MM.1S (cell line): ENCODE data around the gene LRRC8B.
"Not testable (repeated sequence)": the region's sequence is repeated elsewhere in the genome, so short reads cannot be mapped to it uniquely, and the experiment has no call there.

Experiments used
- DNase-seq: peaks from one replicate; pipeline ENCODE4 v3.0.0-alpha.2; 2015
- H2AFZ ChIP-seq: fragments of 300-600 bp; sonication (generic); 2 replicates; pipeline ENCODE4 v1.6.0; 2016; ENCODE audit warnings: antibody characterized with exemption, low read length
- H3F3A ChIP-seq: fragments of 300-600 bp; sonication (generic); 2 replicates; pipeline ENCODE4 v1.6.1; 2016; ENCODE audit warnings: mild to moderate bottlenecking, antibody characterized with exemption, low read length, moderate library complexity, mixed read lengths; ENCODE audit not compliant: insufficient read depth
- H3K27ac ChIP-seq: fragments of 300-600 bp; sonication (generic); 2 replicates; pipeline ENCODE4 v1.5.1; 2016; ENCODE audit warnings: mild to moderate bottlenecking, low read length
- H3K27me3 ChIP-seq: fragments of 300-600 bp; sonication (generic); replicated peaks from 2 replicates; pipeline ENCODE4 v1.6.0; 2016; ENCODE audit warnings: low read length; ENCODE audit not compliant: insufficient read depth
- H3K36me3 ChIP-seq: fragments of 300-600 bp; sonication (generic); replicated peaks from 2 replicates; pipeline ENCODE4 v1.6.1; 2016; ENCODE audit warnings: mild to moderate bottlenecking, low read length, mixed read lengths; ENCODE audit not compliant: insufficient read depth
- H3K4me1 ChIP-seq: fragments of 300-600 bp; sonication (generic); 2 replicates; pipeline ENCODE4 v1.6.1; 2016; ENCODE audit warnings: low read length, mixed read lengths
- H3K4me2 ChIP-seq: fragments of 300-600 bp; sonication (generic); 2 replicates; pipeline ENCODE4 v1.6.0; 2016; ENCODE audit warnings: low read depth, low read length
- H3K4me3 ChIP-seq: fragments of 300-600 bp; sonication (generic); 2 replicates; pipeline ENCODE4 v1.5.1; 2016; ENCODE audit warnings: low read length, mixed read lengths
- H3K79me2 ChIP-seq: fragments of 300-600 bp; sonication (generic); 2 replicates; pipeline ENCODE4 v1.6.1; 2016; ENCODE audit warnings: mixed run types, low read length, mixed read lengths
- H3K9ac ChIP-seq: fragments of 300-600 bp; sonication (generic); 2 replicates; pipeline ENCODE4 v1.6.1; 2016; ENCODE audit warnings: low read length, mixed read lengths
- H3K9me2 ChIP-seq: fragments of 300-600 bp; sonication (generic); replicated peaks from 2 replicates; pipeline ENCODE4 v1.6.1; 2016; ENCODE audit warnings: mild to moderate bottlenecking, low read length, mixed read lengths; ENCODE audit not compliant: insufficient read depth
- H3K9me3 ChIP-seq: fragments of 300-600 bp; sonication (generic); replicated peaks from 2 replicates; pipeline ENCODE4 v1.6.1; 2016; ENCODE audit warnings: mild to moderate bottlenecking, low read length, mixed read lengths; ENCODE audit not compliant: insufficient read depth
- H4K20me1 ChIP-seq: fragments of 300-600 bp; sonication (generic); 2 replicates; pipeline ENCODE4 v1.6.1; 2016; ENCODE audit warnings: mild to moderate bottlenecking, low read length, moderate library complexity, mixed read lengths; ENCODE audit not compliant: insufficient read depth
- CTCF ChIP-seq: fragments of 300-600 bp; sonication (generic); IDR thresholded peaks from 2 replicates; pipeline ENCODE4 v1.5.1; 2016; ENCODE audit warnings: antibody characterized with exemption, low read length, mixed read lengths
- EZH2 ChIP-seq: fragments of 300-600 bp; sonication (generic); optimal IDR thresholded peaks from 2 replicates; pipeline ENCODE3; 2017; ENCODE audit warnings: low read depth, mild to moderate bottlenecking, antibody characterized with exemption, low read length, mixed read lengths
- EZH2phosphoT487 ChIP-seq: fragments of 300-600 bp; sonication (generic); IDR thresholded peaks from 2 replicates; pipeline ENCODE4 v1.6.1; 2018; ENCODE audit warnings: antibody characterized with exemption, low read length

The LRRC8B gene

GRCh38 chr1:89627596-89627962 lies 103.0 kb downstream of the LRRC8B start:
- TF ChIP-seq CTCF (no peak), EZH2phosphoT487 (no peak), EZH2 (no peak)
- Histone ChIP-seq H3K36me3 (no peaks in the 10 kb centered on the region), H3K27me3 (no peaks in the 10 kb centered on the region)

GRCh38 chr1:89629146-89629545 lies 104.5 kb downstream of the LRRC8B start:
- Histone ChIP-seq H4K20me1 (no peaks in the 10 kb centered on the region), H3F3A (peaks cover 22% of the 10 kb centered on the region), H2AFZ (no peak overlapping the region), H3K79me2 (peaks cover 11% of the 10 kb centered on the region), H3K4me3 (no peak overlapping the region), H3K4me1 (peaks cover 33% of the 10 kb centered on the region), H3K9me3 (no peaks in the 10 kb centered on the region), H3K27ac (peak overlapping the region; percentile 56; the same call in 1 of the 2 replicates), H3K27me3 (no peaks in the 10 kb centered on the region), H3K9me2 (no peaks in the 10 kb centered on the region), H3K36me3 (no peaks in the 10 kb centered on the region), H3K4me2 (peak overlapping the region; percentile 15), H3K9ac (no peak overlapping the region)
- peak; percentile 58 for DNase-seq
- TF ChIP-seq EZH2 = no peak
- no peak for TF ChIP-seq EZH2phosphoT487
- no peak for TF ChIP-seq CTCF

More at GRCh38 chr1:89627596-89627962, 103.0 kb downstream of the LRRC8B start:
- Histone ChIP-seq H4K20me1 (no peaks in the 10 kb centered on the region), H3K4me2 (no peak overlapping the region), H3K4me1 (peaks cover 33% of the 10 kb centered on the region), H3K9me2 (no peaks in the 10 kb centered on the region), H3K9me3 (no peaks in the 10 kb centered on the region), H3K79me2 (no peaks in the 10 kb centered on the region), H3F3A (peaks cover 15% of the 10 kb centered on the region), H3K27ac (no peak overlapping the region), H3K4me3 (no peak overlapping the region), H3K9ac (no peak overlapping the region), H2AFZ (no peak overlapping the region)
- DNase-seq = no peak

GRCh38 chr1:89629600-89629999 lies 105.0 kb downstream of the LRRC8B start:
- Histone ChIP-seq H3K4me2 (peak overlapping the region; percentile 15), H3K4me1 (peaks cover 34% of the 10 kb centered on the region), H3K79me2 (peaks cover 15% of the 10 kb centered on the region), H3K27ac (peak overlapping the region; percentile 56; the same call in 1 of the 2 replicates), H3F3A (peaks cover 22% of the 10 kb centered on the region)
- H2AFZ ChIP-seq, H3K4me3 ChIP-seq, H3K36me3 ChIP-seq, H3K9ac ChIP-seq, DNase-seq, H3K27me3 ChIP-seq, H3K9me2 ChIP-seq, H4K20me1 ChIP-seq, H3K9me3 ChIP-seq: not testable (repeated sequence)

- Histone ChIP-seq H3K27me3 (no peaks in the 10 kb centered on the region), H4K20me1 (no peaks in the 10 kb centered on the region), H3K9me2 (no peaks in the 10 kb centered on the region), H3K4me3 (no peak overlapping the region), H3K9me3 (no peaks in the 10 kb centered on the region), H3K4me1 (peaks cover 38% of the 10 kb centered on the region), H3K9ac (no peak overlapping the region), H3F3A (peaks cover 22% of the 10 kb centered on the region), H3K4me2 (no peak overlapping the region), H2AFZ (no peak overlapping the region), H3K27ac (no peak overlapping the region), H3K36me3 (no peaks in the 10 kb centered on the region), H3K79me2 (peaks cover 20% of the 10 kb centered on the region)
- TF ChIP-seq EZH2phosphoT487 = no peak
- no peak for TF ChIP-seq EZH2
- no peak; the same call in 1 of the 2 replicates for TF ChIP-seq CTCF
- no peak for DNase-seq
These were observed 105.4 kb downstream of the LRRC8B start for GRCh38 chr1:89630048-89630447.
